OCI-LY1 (cell line): ENCODE measurements around the gene FCSK.

Experiments used
- H2AFZ ChIP-seq: fragments of 200-600 bp; sonication (generic), shearing (Covaris generic); 2 replicates; pipeline ENCODE4 v1.6.0; 2014; ENCODE audit warnings: antibody characterized with exemption, mild to moderate bottlenecking, low read length
- H3F3A ChIP-seq: fragments of 200-600 bp; sonication (generic), shearing (Covaris generic); 2 replicates; pipeline ENCODE4 v1.6.0; 2014; ENCODE audit warnings: mild to moderate bottlenecking, antibody characterized with exemption, low read length, moderate library complexity; ENCODE audit not compliant: insufficient read depth
- H3K27ac ChIP-seq: fragments of 200-600 bp; sonication (generic); 2 replicates; pipeline ENCODE4 v1.5.1; 2014; ENCODE audit warnings: low read length, mixed run types, mild to moderate bottlenecking, low read depth; ENCODE audit not compliant: poor library complexity, severe bottlenecking
- H3K27me3 ChIP-seq: fragments of 200-600 bp; sonication (generic); 2 replicates; pipeline ENCODE4 v1.6.0; 2014; ENCODE audit warnings: antibody characterized with exemption, mild to moderate bottlenecking, low read length, moderate library complexity; ENCODE audit not compliant: insufficient read depth
- H3K36me3 ChIP-seq: fragments of 200-600 bp; sonication (generic); 2 replicates; pipeline ENCODE4 v1.6.1; 2014; ENCODE audit warnings: mild to moderate bottlenecking, antibody characterized with exemption, low read length, moderate library complexity, mixed read lengths; ENCODE audit not compliant: insufficient read depth
- H3K4me1 ChIP-seq: fragments of 200-600 bp; sonication (generic); 2 replicates; pipeline ENCODE4 v1.5.1; 2014; ENCODE audit warnings: mild to moderate bottlenecking, low read length, moderate library complexity; ENCODE audit not compliant: insufficient read depth, severe bottlenecking
- H3K4me2 ChIP-seq: fragments of 200-600 bp; sonication (generic), shearing (Covaris generic); 2 replicates; pipeline ENCODE4 v1.6.1; 2014; ENCODE audit warnings: low read length
- H3K4me3 ChIP-seq: fragments of 200-600 bp; sonication (generic); 2 replicates; pipeline ENCODE4 v1.5.1; 2014; ENCODE audit warnings: low read length, low read depth, mild to moderate bottlenecking, mixed read lengths; ENCODE audit not compliant: poor library complexity, severe bottlenecking
- H3K79me2 ChIP-seq: fragments of 200-600 bp; shearing (Covaris generic); 2 replicates; pipeline ENCODE4 v1.6.1; 2016; ENCODE audit warnings: mixed run types, low read length, mixed read lengths; ENCODE audit not compliant: insufficient read depth
- H3K9ac ChIP-seq: fragments of 200-600 bp; sonication (generic), shearing (Covaris generic); 2 replicates; pipeline ENCODE4 v1.6.1; 2014; ENCODE audit warnings: mild to moderate bottlenecking, low read length, mixed read lengths
- H3K9me2 ChIP-seq: fragments of 200-600 bp; sonication (generic), shearing (Covaris generic); 2 replicates; pipeline ENCODE4 v1.6.1; 2014; ENCODE audit warnings: low read depth, mild to moderate bottlenecking, low read length, mixed read lengths
- H3K9me3 ChIP-seq: fragments of 200-600 bp; shearing (Covaris generic); 2 replicates; pipeline ENCODE4 v1.6.1; 2014; ENCODE audit warnings: low read length, mixed read lengths
- H4K20me1 ChIP-seq: fragments of 200-600 bp; sonication (generic), shearing (Covaris generic); 2 replicates; pipeline ENCODE4 v1.6.0; 2016; ENCODE audit warnings: mild to moderate bottlenecking, low read length; ENCODE audit not compliant: insufficient read depth
- EZH2 ChIP-seq: fragments of 200-600 bp; sonication (generic), shearing (Covaris generic); IDR thresholded peaks from 2 replicates; pipeline ENCODE4 v1.8.0; 2017; ENCODE audit warnings: borderline replicate concordance, mixed run types, mild to moderate bottlenecking, antibody characterized with exemption, low read length, moderate library complexity, mixed read lengths
- TF ChIP-seq, protein P1 (sequence below): fragments of 200-600 bp; sonication (generic), shearing (Covaris generic); IDR thresholded peaks from 2 replicates; pipeline ENCODE4 v1.5.1; 2017; ENCODE audit warnings: mild to moderate bottlenecking, antibody characterized with exemption, low read length, moderate library complexity, mixed read lengths

Gene FCSK

DNA sequence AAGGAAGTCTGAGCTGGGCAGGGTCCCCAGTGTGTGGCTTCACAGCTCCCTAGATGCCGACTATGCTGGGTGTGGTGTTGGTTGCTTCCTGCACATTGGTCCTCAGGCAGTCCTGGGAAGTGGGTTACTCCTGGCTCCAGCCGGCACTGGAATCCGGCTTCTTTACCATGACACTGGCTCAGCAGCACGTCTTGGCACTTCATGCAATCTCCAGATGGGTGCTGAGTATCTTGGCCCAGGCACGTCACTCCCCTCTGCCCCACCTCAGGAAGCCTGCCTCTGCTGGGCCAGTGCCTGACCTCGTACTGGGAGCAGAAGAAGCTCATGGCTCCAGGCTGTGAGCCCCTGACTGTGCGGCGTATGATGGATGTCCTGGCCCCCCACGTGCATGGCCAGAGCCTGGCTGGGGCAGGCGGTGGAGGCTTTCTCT is 24.5 kb downstream of the FCSK start:
- Histone ChIP-seq H3K27ac (no peak overlapping the region), H3K79me2 (no peaks in the 10 kb centered on the region), H4K20me1 (no peaks in the 10 kb centered on the region), H3K4me3 (no peak overlapping the region), H3K36me3 (peaks cover 53% of the 10 kb centered on the region), H3K9me3 (no peaks in the 10 kb centered on the region), H3K4me1 (peaks cover 44% of the 10 kb centered on the region), H3K4me2 (no peak overlapping the region), H3K27me3 (no peaks in the 10 kb centered on the region), H2AFZ (no peak overlapping the region), H3K9me2 (no peaks in the 10 kb centered on the region), H3K9ac (no peak overlapping the region), H3F3A (no peaks in the 10 kb centered on the region)
- no peak for TF ChIP-seq EZH2
- TF ChIP-seq, protein P1, sequence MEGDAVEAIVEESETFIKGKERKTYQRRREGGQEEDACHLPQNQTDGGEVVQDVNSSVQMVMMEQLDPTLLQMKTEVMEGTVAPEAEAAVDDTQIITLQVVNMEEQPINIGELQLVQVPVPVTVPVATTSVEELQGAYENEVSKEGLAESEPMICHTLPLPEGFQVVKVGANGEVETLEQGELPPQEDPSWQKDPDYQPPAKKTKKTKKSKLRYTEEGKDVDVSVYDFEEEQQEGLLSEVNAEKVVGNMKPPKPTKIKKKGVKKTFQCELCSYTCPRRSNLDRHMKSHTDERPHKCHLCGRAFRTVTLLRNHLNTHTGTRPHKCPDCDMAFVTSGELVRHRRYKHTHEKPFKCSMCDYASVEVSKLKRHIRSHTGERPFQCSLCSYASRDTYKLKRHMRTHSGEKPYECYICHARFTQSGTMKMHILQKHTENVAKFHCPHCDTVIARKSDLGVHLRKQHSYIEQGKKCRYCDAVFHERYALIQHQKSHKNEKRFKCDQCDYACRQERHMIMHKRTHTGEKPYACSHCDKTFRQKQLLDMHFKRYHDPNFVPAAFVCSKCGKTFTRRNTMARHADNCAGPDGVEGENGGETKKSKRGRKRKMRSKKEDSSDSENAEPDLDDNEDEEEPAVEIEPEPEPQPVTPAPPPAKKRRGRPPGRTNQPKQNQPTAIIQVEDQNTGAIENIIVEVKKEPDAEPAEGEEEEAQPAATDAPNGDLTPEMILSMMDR, result no peak

DNA sequence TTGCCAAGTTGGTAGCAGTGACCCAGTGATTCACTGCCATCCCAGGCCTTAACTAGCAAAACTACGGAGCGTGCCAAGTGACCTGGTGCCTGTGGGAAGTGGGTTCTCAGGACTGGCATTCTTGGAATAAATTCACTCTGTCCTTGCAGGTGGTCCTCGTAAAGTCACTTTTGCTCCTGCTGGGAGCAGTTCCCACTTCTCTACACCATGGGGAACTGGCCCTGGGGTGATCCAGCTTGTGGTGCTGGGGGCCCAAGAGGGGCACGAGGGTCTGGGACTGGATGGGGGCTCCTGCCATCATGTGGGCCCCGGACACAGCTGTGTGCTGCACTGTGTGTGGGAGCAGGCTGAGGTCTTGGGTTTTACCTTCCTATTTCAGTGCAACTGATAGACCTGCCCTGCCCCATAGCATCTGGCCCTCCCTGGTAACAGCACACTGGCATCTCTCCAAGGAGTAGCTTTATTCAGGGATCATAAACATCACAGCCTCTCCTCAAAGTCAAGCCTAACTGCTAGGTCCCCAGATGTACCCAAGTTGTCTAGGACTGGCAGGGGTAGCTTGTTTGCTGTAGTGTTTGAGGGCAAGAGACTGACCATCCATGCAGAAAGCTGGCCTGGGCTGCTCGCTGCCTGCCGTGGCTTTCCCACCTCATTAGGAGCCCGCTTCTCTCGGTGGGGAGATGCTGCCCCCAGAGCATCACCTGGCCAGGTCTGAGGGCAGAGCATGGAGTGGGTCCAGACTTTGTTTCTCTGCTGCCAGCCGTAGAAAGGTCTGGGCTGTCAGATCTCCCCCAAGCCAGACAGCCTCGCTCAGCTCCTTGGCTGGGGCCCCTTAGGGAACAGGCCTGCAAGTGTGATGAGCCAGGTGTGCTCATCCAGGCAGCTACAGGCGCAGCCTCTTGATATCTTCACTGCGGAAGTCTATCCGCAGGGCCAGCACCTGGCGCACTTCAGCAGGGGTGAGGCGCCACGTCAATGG is 26.0 kb downstream of the FCSK start:
- Histone ChIP-seq H3K9me3 (no peaks in the 10 kb centered on the region), H3K36me3 (peaks cover 53% of the 10 kb centered on the region), H3F3A (no peaks in the 10 kb centered on the region), H3K9ac (no peak overlapping the region), H3K4me2 (no peak overlapping the region), H2AFZ (no peak overlapping the region), H3K27ac (peak overlapping the region; percentile 68), H3K27me3 (no peaks in the 10 kb centered on the region), H4K20me1 (no peaks in the 10 kb centered on the region), H3K79me2 (no peaks in the 10 kb centered on the region), H3K4me3 (no peak overlapping the region), H3K9me2 (no peaks in the 10 kb centered on the region), H3K4me1 (peaks cover 44% of the 10 kb centered on the region)
- no peak for TF ChIP-seq EZH2
- TF ChIP-seq, protein P1, result no peak

DNA sequence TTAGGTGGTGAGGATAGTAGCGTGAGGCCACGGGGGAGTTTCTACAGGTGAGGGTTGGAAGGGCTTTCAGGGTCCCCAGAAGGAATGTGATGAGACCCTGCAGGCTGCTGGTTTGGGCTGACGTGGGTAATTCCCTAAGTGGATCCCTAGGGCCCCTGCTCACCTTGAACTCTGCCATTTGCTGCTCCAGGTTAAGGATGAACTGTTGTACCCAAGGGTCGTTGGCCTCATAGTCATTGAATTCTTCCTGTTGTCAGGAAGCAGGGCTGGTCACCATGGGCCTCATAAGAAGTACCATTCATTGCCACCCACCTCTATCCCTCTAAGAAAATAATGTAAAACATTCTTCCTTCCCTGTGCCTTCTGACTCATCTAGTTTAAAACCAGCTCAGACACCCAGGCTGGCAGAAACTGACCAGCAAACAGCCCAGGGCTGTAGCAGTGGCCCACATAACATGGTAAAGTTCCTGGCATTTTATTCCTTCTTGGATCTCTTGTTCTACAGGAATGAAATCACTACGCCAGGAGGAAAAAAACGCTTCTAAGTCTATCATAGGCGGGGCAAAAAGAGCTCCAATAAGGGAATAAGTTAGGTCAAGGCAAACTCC is 27.6 kb downstream of the FCSK start:
- TF ChIP-seq, protein P1, result no peak
- no peak for TF ChIP-seq EZH2
- no peak overlapping the region for H3K4me3 ChIP-seq
- H3K9me2 ChIP-seq, result no peaks in the 10 kb centered on the region
- peak overlapping the region; percentile 90 for H3K27ac ChIP-seq
- no peaks in the 10 kb centered on the region for H3K79me2 ChIP-seq
- H3K4me2 ChIP-seq, result no peak overlapping the region
- H3F3A ChIP-seq, result no peaks in the 10 kb centered on the region
- no peaks in the 10 kb centered on the region for H3K27me3 ChIP-seq
- no peaks in the 10 kb centered on the region for H3K9me3 ChIP-seq
- H3K9ac ChIP-seq, result no peak overlapping the region
- no peak overlapping the region for H2AFZ ChIP-seq
- H4K20me1 ChIP-seq, result no peaks in the 10 kb centered on the region
- peaks cover 32% of the 10 kb centered on the region for H3K4me1 ChIP-seq
- H3K36me3 ChIP-seq, result peaks cover 43% of the 10 kb centered on the region
